Measurements from ENCODE around the gene HPCAL4. TPM values are rescaled to one million over a fixed set of nuclear protein-coding genes. Genes with fewer than 3 reads are reported as not detected.

HPCAL4 gene
- total RNA-seq = under 1 TPM; under 0.01 TPM

DNA sequence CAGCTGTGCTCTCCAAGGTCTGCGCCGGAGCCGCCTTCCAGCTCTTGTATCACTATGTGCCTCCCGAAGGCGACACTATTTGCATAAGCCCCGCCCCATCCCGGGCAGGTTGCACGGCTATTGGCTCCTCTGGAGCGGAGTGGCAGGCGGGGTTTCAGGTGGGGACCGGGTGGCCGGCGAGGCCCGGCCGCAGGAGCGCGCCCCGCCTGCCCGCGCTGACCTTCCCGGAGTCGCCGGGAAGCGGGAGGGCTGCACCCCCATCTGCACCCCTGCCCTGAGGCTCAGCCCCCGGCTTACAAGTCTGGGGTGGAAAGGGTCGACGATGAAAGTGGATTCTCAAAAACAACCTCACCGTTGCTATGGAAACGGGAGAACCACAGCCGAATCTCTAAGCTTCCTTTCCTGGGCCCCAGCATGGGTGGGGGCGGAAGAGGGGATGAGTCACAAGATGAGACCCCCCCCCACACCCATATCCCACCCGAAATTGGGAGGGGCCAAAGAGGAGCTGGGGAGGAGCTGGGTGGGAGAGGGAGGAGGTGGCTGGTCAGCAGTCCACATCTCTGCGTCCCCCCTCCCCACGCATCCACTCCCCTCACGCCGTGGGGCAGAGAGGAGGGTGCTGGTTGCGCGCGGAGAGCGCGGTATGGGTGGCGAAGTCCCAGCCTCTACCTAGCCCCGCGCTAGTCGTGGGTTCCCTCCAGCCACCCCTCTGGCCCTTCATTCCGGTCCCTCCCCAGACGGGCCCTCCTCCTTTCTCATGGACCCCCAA is at the start of gene HPCAL4:
Gene HPCAL4, minus strand, starts transcription at position 51 of the 769 bp plus-strand sequence. CDS start 6,830 bp downstream, outside the sequence.

DNA sequence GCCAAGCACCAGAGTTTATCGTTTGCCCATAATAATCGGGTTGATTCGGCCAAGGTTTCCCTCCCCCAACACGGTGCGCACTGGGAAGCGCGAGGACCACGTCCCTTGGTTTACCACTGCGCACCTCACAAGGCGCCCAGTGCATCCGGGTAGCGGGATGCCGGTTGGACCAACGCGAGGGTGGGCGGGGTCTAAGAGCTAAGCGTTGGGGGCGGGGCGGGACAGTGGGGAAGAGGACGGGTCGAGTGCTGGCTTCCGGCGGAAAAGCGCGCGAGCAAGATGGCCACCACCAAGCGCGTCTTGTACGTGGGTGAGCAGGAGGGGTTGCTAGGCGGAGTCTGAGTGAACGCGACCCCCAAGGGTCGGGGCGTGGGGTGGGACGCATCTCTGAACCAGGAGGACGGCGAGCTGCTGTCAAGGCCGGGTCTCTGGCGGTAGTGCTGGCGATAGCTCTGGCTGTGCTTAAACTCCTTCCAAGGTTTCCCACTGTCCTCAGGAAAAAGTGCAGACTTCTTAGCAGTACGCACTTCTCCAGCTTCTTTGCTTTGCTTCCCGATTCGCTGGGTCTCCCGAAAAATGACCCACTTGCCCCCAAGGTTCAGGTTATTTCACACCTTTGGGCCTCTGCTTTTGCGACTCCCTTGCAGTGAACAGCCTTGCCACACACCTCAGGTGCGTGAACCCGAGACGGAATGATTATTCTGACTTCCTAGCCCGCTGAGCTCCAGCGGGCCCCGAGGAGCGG is 47.6 kb upstream of the HPCAL4 start, which contains the start of gene PPIE:
Gene PPIE, plus strand, starts transcription at position 261 of the 745 bp plus-strand sequence. Its CDS starts 19 bp downstream, at position 280.

DNA sequence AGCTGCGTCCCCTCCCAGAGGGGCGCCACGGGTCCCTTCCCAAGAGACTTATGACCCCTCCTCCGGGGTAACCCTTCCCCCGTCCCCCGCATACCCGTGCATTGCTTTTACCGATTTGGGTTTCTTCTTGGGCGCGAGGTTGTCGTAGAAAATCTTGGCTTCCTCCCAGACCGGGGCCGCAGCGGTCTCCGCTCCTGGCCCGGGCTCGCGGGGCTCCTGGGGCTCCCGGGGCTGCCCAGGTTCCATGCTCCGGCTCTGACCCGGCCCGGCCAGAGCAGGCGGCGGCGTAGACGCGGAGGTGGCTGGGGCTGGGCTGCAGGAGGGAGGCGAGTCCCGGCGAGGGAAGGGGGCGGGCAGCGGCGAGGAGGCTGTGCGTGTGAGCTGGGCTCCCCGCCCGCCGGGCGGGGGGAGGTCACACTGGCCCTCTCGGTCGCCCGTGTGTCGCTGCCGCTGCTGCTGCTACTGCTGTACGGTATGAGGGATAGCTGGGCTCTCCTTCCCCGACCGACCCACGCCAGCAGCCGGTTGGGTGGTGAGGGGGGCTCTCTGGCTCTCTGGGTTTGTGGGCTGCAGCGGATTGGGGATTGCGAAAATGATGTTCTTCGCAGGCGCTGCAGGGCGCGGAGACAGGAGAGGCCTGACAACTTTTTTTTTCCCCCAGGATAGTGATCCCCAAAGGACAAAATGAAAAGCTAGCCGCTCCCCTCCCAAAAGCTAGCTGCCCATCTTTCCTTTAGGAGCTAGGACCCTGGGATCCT is 19.3 kb downstream of the HPCAL4 start, which contains the start of gene NT5C1A:
Gene NT5C1A, minus strand, starts transcription at position 315 of the 758 bp plus-strand sequence. Its CDS starts 69 bp downstream, at position 246.

DNA sequence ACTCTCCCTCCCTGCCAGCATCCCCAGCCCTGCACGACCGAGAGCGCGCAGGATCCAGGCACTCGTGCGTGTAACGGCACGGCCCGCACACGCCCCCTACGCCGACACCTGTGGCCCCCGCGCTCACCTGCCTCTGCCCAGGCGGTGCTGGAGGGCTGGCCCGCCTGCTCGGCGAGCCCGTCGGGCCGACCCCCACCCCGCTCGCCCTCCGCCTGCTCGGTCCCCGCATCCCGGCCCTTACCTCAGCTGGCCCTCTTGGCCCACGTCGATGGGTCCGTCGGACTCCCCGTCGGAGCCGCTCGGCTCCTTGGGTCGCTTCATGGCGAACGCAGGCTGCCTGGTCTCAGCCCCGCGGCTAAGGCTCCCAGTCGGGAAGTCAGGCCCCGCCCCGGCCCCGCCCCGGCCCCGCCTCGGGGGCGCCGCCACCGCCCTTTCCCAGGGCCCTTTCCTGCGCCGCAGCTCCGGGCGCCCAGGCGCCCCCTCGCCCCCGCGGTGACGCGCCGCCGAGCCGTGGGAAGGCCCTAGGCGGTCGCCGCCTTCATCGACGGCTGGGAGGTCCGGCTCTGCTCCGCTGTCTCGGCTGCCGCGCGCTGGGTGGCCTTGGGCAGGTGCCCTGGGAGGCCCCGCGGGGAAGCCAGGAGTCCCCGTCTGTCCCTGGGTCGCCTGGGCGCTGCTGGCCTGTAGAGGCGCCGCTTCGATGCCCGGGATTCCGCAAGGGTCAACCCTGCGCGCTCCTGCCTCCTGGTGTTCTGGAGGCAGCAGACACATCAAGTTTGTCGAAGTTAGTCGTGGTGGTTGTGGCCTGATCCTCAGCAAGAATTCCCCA is 51.7 kb downstream of the HPCAL4 start, which contains the start of gene HEYL:
Gene HEYL, minus strand, starts transcription at position 339 of the 826 bp plus-strand sequence. Its CDS starts 18 bp downstream, at position 321.

Small RNAs within 50 kb of the gene (small RNA-seq; reads per million reads assigned to genes)
- gene RNU7-121P = 0 reads per million in 2 donors

Other genes with a start within 250 kb of the HPCAL4 start
- not detected for gene BMP8A, start 199.8 kb downstream of the HPCAL4 start, total RNA-seq
- 100 to 1,000 TPM in 1 of 2 donors, 10 to 100 TPM in 1; 94.3 to 109 TPM for gene PABPC4, start 114.6 kb downstream of the HPCAL4 start, total RNA-seq
- under 1 TPM in 1 of 2 donors, not detected in 1; 0.33 TPM for gene HEYL, start 51.8 kb downstream of the HPCAL4 start, total RNA-seq
- not detected for gene NT5C1A, start 19.3 kb downstream of the HPCAL4 start, total RNA-seq
- gene PPIE, start 47.4 kb upstream of the HPCAL4 start, total RNA-seq = 10 to 100 TPM; 30.3 to 36.0 TPM
- gene OXCT2, start 79.9 kb upstream of the HPCAL4 start, total RNA-seq = under 1 TPM in 1 of 2 donors, not detected in 1; 0.69 TPM
- gene BMP8B, start 97.4 kb upstream of the HPCAL4 start, total RNA-seq = 1 to 10 TPM in 1 of 2 donors, under 1 TPM in 1; 0.33 to 1.0 TPM
- gene TRIT1, start 192.1 kb upstream of the HPCAL4 start, total RNA-seq = 10 to 100 TPM; 11.7 to 18.3 TPM
- gene MYCL, start 210.5 kb upstream of the HPCAL4 start, total RNA-seq = under 1 TPM; under 0.01 TPM

All from melanocyte of skin (primary cell).